Measurements from ENCODE around the gene SHISA9.

DNA sequence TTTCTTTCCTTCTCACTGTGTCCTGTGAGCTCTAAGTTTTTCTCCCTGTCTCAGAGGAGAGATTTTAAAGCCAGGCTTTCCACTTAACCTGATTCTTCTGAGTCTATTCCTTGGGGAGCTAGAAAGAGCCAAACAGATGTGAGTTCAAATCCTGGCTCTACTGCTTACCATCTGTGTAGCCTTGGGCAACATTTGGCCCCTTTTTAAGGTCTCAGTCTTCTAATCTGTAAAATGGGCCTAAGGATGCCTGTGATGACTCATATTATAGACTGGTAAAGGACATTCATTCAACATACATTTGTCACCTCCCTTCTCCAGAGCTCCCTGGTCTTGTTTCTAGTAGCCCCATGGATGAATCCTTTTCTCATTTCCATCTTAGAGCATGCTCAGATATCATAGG lies 304.0 kb downstream of the SHISA9 start:
- TF ChIP-seq EP300 (IDR thresholded peaks at IDR 0.05): no peak
- TF ChIP-seq, protein P1, sequence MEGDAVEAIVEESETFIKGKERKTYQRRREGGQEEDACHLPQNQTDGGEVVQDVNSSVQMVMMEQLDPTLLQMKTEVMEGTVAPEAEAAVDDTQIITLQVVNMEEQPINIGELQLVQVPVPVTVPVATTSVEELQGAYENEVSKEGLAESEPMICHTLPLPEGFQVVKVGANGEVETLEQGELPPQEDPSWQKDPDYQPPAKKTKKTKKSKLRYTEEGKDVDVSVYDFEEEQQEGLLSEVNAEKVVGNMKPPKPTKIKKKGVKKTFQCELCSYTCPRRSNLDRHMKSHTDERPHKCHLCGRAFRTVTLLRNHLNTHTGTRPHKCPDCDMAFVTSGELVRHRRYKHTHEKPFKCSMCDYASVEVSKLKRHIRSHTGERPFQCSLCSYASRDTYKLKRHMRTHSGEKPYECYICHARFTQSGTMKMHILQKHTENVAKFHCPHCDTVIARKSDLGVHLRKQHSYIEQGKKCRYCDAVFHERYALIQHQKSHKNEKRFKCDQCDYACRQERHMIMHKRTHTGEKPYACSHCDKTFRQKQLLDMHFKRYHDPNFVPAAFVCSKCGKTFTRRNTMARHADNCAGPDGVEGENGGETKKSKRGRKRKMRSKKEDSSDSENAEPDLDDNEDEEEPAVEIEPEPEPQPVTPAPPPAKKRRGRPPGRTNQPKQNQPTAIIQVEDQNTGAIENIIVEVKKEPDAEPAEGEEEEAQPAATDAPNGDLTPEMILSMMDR (IDR thresholded peaks at IDR 0.05): no peak
